ENCODE results near the gene SMCO2. TPM values are rescaled to one million over a fixed set of nuclear protein-coding genes. Genes with fewer than 3 reads are reported as not detected.
"Not testable (repeated sequence)": the region's sequence is repeated elsewhere in the genome, so short reads cannot be mapped to it uniquely, and the experiment has no call there.

SMCO2 gene
- total RNA-seq, 6 donors from 2014 or later = 0.27 to 0.34 TPM; not detected in 4

- ATAC-seq (ENCODE audit: low FRiP score in 2 of 2) (peak in 1 of 2 donors; percentile 11), DNase-seq (no peak)
- TF ChIP-seq CTCF (IDR thresholded peaks at IDR 0.05) (no peak), POLR2AphosphoS5 (IDR thresholded peaks at IDR 0.05) (no peak), POLR2A (IDR thresholded peaks at IDR 0.05) (no peak), EP300 (IDR thresholded peaks at IDR 0.05) (no peak)
- Histone ChIP-seq H3K4me1 (peaks cover 26 to 59% (median 32%) of the 10 kb centered on the region in 4 donors), H3K27me3 (no peaks in the 10 kb centered on the region), H3K36me3 (peaks cover 0 to 4% (median under 1%) of the 10 kb centered on the region in 4 donors), H3K4me3 (no peak overlapping the region), H3K27ac (peak overlapping the region in 1 of 4 donors; percentile 35), H3K9me3 (no peaks in the 10 kb centered on the region)
- WGBS, 2 donors = 83 to 85% methylated on average over 8 of the region's 8 CpGs
These were observed 94.6 kb downstream of the SMCO2 start for GRCh38 chr12:27541031-27541719.

GRCh38 chr12:27542628-27543027 is 96.1 kb downstream of the SMCO2 start:
- Histone ChIP-seq H3K4me1 (peaks cover 22 to 57% (median 28%) of the 10 kb centered on the region in 4 donors), H3K27me3 (no peaks in the 10 kb centered on the region), H3K27ac (peak overlapping the region in 2 of 4 donors; percentile 4 to 14), H3K9me3 (no peaks in the 10 kb centered on the region), H3K4me3 (no peak overlapping the region), H3K36me3 (no peaks in the 10 kb centered on the region)
- DNase-seq (no peak), ATAC-seq (ENCODE audit: low FRiP score in 2 of 2) (peak; percentile 62 to 73)
- TF ChIP-seq EP300 (IDR thresholded peaks at IDR 0.05) (no peak), POLR2AphosphoS5 (IDR thresholded peaks at IDR 0.05) (peak in 1 of 2 donors; percentile 13)
- WGBS, 2 donors = 65 to 76% methylated on average over 5 of the region's 5 CpGs

GRCh38 chr12:27544858-27545257 is 98.3 kb downstream of the SMCO2 start:
- H3K9me3 ChIP-seq; H3K36me3 ChIP-seq; H3K27ac ChIP-seq; H3K4me3 ChIP-seq; ATAC-seq (ENCODE audit: low FRiP score in 2 of 2); DNase-seq; H3K27me3 ChIP-seq: not testable (repeated sequence)
- peaks cover 20 to 52% (median 30%) of the 10 kb centered on the region in 4 donors for H3K4me1 ChIP-seq
- WGBS, 2 donors = 88 to 96% methylated on average over 1 of the region's 1 CpG

- Histone ChIP-seq H3K27me3 (no peaks in the 10 kb centered on the region), H3K36me3 (no peaks in the 10 kb centered on the region), H3K4me3 (no peak overlapping the region), H3K4me1 (peaks cover 27 to 51% (median 38%) of the 10 kb centered on the region in 4 donors), H3K27ac (peak overlapping the region in 1 of 4 donors; percentile 51), H3K9me3 (no peaks in the 10 kb centered on the region)
- TF ChIP-seq EP300 (IDR thresholded peaks at IDR 0.05) (no peak), POLR2AphosphoS5 (IDR thresholded peaks at IDR 0.05) (no peak), CTCF (IDR thresholded peaks at IDR 0.05) (no peak), POLR2A (IDR thresholded peaks at IDR 0.05) (no peak)
- DNase-seq (no peak), ATAC-seq (ENCODE audit: low FRiP score in 2 of 2) (no peak)
- WGBS, 2 donors = 75 to 78% methylated on average over 9 of the region's 9 CpGs
These were observed 99.1 kb downstream of the SMCO2 start for GRCh38 chr12:27545665-27546064.

- no peak for DNase-seq
- Histone ChIP-seq H3K9me3 (no peaks in the 10 kb centered on the region), H3K4me1 (peaks cover 23 to 55% (median 33%) of the 10 kb centered on the region in 4 donors), H3K27me3 (no peaks in the 10 kb centered on the region), H3K27ac (peak overlapping the region in 2 of 4 donors; percentile 9 to 11), H3K36me3 (no peaks in the 10 kb centered on the region), H3K4me3 (no peak overlapping the region)
- 90 to 91% methylated on average over 5 of the region's 5 CpGs for WGBS, 2 donors
- no peak for TF ChIP-seq CTCF (IDR thresholded peaks at IDR 0.05)
- TF ChIP-seq POLR2AphosphoS5 (IDR thresholded peaks at IDR 0.05) = no peak
- no peak for TF ChIP-seq POLR2A (IDR thresholded peaks at IDR 0.05)
- no peak for TF ChIP-seq EP300 (IDR thresholded peaks at IDR 0.05)
- ATAC-seq (ENCODE audit: low FRiP score in 2 of 2) = no peak
These were observed 101.1 kb downstream of the SMCO2 start for GRCh38 chr12:27547592-27547991.

All from upper lobe of left lung (tissue), 6 donors.